Measurements from ENCODE around the gene CAMK2A. TPM values are rescaled to one million over a fixed set of nuclear protein-coding genes. Genes with fewer than 3 reads are reported as not detected.

The CAMK2A gene
- total RNA-seq = 1.5 TPM
- long read RNA-seq = 0 reads

DNA sequence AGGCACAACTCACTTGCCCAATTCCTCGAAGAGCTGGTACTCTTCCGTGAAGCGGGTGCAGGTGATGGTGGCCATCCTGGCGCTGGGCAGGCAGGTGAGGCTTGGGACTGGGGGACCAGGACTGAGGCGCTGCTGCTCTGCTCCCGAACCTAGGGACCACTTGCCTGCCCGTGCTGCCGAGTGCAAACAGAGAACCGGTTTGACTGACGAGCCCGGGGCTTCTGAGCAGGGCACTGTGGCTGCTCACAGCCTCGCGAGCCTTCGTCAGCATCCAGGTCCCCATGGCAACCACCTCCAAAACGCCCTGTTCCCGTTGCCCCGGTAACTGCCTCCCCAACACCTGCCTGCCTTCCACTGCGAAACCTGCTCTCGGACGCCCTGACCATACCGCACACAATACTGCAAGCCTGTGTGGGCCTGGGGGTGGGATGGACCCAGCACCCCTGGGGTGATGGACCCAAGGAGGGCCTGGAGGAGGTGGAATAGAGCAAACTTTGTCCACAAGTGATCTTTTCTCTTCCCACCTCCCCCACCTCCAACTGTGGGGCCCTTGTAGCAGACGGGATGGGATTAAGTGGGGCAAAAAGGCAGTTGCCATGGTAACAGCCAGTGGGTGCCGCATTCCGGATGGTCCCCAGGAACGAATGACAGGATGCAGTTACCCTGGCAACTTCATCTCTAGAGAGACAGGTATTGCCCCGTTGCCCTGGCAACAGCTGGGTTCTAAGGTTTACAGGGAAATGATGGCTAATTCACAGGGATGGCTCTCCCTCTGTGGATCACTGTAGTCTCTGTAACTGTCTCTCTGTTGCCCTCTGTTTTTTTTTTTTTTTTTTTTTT is at the start of gene CAMK2A:
CAMK2A (minus strand) TSS at position 223 of the 840 bp plus-strand sequence; CDS start at position 75, 148 bp downstream.
- H3K9me3 ChIP-seq = no peaks in the 10 kb centered on the region
- ATAC-seq = no peak
- DNase-seq = no peak
- no peak within 1 kb of the TSS for H3K4me3 ChIP-seq
- TF ChIP-seq, protein P1, sequence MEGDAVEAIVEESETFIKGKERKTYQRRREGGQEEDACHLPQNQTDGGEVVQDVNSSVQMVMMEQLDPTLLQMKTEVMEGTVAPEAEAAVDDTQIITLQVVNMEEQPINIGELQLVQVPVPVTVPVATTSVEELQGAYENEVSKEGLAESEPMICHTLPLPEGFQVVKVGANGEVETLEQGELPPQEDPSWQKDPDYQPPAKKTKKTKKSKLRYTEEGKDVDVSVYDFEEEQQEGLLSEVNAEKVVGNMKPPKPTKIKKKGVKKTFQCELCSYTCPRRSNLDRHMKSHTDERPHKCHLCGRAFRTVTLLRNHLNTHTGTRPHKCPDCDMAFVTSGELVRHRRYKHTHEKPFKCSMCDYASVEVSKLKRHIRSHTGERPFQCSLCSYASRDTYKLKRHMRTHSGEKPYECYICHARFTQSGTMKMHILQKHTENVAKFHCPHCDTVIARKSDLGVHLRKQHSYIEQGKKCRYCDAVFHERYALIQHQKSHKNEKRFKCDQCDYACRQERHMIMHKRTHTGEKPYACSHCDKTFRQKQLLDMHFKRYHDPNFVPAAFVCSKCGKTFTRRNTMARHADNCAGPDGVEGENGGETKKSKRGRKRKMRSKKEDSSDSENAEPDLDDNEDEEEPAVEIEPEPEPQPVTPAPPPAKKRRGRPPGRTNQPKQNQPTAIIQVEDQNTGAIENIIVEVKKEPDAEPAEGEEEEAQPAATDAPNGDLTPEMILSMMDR (IDR thresholded peaks at IDR 0.05) = no peak
- H3K27ac ChIP-seq = no peak within 1 kb of the TSS
- intact Hi-C loops (cut with DNase I) = no loop called here
- no peaks in the 10 kb centered on the region for H3K27me3 ChIP-seq
- H3K4me1 ChIP-seq = peaks cover 1% of the 10 kb centered on the region
- no peaks in the 10 kb centered on the region for H3K36me3 ChIP-seq

DNA sequence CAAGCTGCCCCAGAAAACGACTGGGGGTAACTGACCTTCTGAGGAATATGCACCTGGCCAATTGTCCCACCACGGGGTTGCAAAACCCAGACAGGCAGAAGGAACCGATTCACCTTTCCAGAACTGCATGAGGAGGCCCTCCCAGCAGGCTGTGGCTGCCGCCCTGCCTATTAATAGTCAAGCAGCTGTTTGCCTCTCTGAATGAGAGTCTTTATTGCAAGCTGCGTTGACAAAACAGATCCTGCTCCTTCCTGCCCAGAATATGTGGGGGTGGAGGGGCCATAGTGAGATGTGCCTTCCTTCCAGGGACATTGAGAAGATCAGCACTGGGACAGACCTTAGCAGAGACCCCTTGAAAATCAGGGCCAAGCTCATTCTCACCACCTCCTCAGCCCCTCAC is 49.6 kb upstream of the CAMK2A start:
- H3K4me1 ChIP-seq = no peaks in the 10 kb centered on the region
- H3K4me3 ChIP-seq = no peak overlapping the region
- H3K9me3 ChIP-seq = no peaks in the 10 kb centered on the region
- no peak for ATAC-seq
- intact Hi-C loops (cut with DNase I) = no loop called here
- no peaks in the 10 kb centered on the region for H3K36me3 ChIP-seq
- H3K27ac ChIP-seq = no peak overlapping the region
- TF ChIP-seq, protein P1 (IDR thresholded peaks at IDR 0.05) = no peak
- no peak for DNase-seq
- H3K27me3 ChIP-seq = no peaks in the 10 kb centered on the region

DNA sequence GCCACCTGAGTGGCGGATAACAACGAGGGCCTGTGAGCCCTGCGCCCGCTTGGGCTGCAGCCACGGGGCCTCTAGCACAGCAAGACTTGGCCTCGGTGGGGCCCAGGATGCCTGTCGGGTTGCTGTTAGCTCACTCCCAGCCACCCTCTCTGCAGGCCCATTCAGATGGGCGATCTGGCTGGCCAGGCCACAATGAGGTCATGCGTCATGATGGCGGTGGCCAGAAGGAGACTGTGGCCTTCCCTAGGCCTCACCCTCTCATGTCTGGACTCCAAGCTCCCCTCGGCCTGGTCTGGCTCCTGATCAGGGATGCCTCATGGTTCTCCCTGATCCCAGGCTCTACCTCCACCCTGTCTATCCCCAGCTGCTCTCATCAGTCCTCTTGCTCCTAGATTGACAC is 49.0 kb upstream of the CAMK2A start:
- Histone ChIP-seq H3K27me3 (no peaks in the 10 kb centered on the region), H3K4me3 (no peak overlapping the region), H3K36me3 (no peaks in the 10 kb centered on the region), H3K9me3 (no peaks in the 10 kb centered on the region), H3K27ac (no peak overlapping the region), H3K4me1 (no peaks in the 10 kb centered on the region)
- peak; percentile 15 for ATAC-seq
- TF ChIP-seq, protein P1 (IDR thresholded peaks at IDR 0.05) = no peak
- DNase-seq = no peak
- intact Hi-C loops (cut with DNase I) = no loop called here

DNA sequence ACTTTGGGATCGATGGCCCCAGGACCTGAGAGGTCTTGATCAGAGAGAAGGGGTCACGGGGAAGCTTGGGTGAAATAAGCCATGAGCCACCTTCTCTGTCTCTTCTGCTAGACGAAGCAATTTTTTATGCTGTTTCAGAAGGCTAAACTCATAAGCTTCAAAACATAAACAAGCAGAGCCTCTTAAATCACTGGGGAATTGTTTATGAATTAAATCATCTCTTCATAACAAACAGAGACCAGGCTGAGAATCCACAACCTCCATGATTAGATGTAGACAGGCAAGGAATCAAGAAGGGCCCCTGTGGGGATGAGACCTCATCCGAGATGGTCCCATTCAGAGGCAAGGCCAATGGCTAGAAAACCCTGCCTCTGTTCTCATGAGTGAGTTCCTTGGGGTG is 46.2 kb upstream of the CAMK2A start:
- no peak for ATAC-seq
- intact Hi-C loops (cut with DNase I) = no loop called here
- H3K27ac ChIP-seq = no peak overlapping the region
- no peaks in the 10 kb centered on the region for H3K27me3 ChIP-seq
- DNase-seq = no peak
- H3K36me3 ChIP-seq = no peaks in the 10 kb centered on the region
- no peaks in the 10 kb centered on the region for H3K9me3 ChIP-seq
- H3K4me3 ChIP-seq = no peak overlapping the region
- TF ChIP-seq, protein P1 (IDR thresholded peaks at IDR 0.05) = no peak
- H3K4me1 ChIP-seq = no peaks in the 10 kb centered on the region

DNA sequence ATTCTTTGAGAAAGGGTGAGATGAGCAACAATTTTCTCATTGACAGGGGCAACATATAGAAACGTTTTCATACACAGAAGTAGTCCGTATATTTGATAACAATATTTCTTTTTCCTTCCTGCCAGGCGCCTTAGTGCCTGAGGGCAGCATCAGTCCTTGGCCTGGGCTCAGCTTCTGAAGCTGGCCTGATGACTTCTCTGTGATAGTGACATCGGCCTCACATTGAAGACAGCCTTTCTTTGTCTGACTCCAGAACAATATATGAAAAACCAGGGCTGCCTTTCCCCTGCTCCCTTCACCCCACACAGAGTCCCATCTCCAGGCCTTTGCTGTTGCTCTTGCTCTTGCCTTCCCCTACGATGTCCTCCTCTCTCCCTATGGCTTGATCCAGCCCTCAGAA is 43.8 kb upstream of the CAMK2A start:
- intact Hi-C loops (cut with DNase I) = no loop called here
- no peaks in the 10 kb centered on the region for H3K36me3 ChIP-seq
- H3K27ac ChIP-seq = no peak overlapping the region
- no peak for DNase-seq
- no peaks in the 10 kb centered on the region for H3K27me3 ChIP-seq
- no peak for ATAC-seq
- H3K9me3 ChIP-seq = no peaks in the 10 kb centered on the region
- TF ChIP-seq, protein P1 (IDR thresholded peaks at IDR 0.05) = no peak
- H3K4me1 ChIP-seq = no peaks in the 10 kb centered on the region
- H3K4me3 ChIP-seq = no peak overlapping the region
